SK-N-SH (cell line): ENCODE results near the gene PSD2. TPM values are rescaled to one million over a fixed set of nuclear protein-coding genes. Genes with fewer than 3 reads are reported as not detected.

ENCODE experiments used
- CTCF ChIA-PET: fragments of 300-600, 350-600 bp; formaldehyde crosslinking; extraction: SDS; loops from one replicate; lab custom pipeline; 2021; lab: Yijun Ruan, JAX
- POLR2A ChIA-PET: fragments of 350-600 bp; sonication (Branson Sonifier 250); formaldehyde crosslinking; extraction: SDS; loops from one replicate; lab custom pipeline; 2020; ENCODE audit warnings: antibody characterized with exemption, inconsistent platforms; lab: Yijun Ruan, JAX
- DNase-seq: peaks from one replicate; pipeline ENCODE4 v3.0.0; 2012
- H2AFZ ChIP-seq: fragments of 200-600 bp; sonication (generic); 2 replicates; pipeline ENCODE4 v1.8.1; 2016; ENCODE audit warnings: antibody characterized with exemption, mild to moderate bottlenecking, low read depth
- H3F3A ChIP-seq: fragments of 200-600 bp; sonication (generic); replicated peaks from 2 replicates; pipeline ENCODE3; 2016; ENCODE audit warnings: antibody characterized with exemption, mild to moderate bottlenecking; ENCODE audit not compliant: insufficient read depth
- H3K27ac ChIP-seq, 2 experiments: fragments of 200-500 bp in 1 of 2; fragments of 200-600 bp in 1 of 2; sonication (Bioruptor generic) in 1 of 2; sonication (generic), shearing (Covaris generic) in 1 of 2; 2 replicates each; pipeline versions ENCODE4 v1.5.1 to v1.6.1; 2014 to 2016; ENCODE audit warnings: low read depth in 2 of 2, inconsistent platforms in 1 of 2, low read length in 1 of 2, mild to moderate bottlenecking in 1 of 2, mixed read lengths in 1 of 2
- H3K27me3 ChIP-seq: fragments of 200-600 bp; sonication (generic), shearing (Covaris generic); 2 replicates; pipeline ENCODE4 v1.6.1; 2016; ENCODE audit warnings: mixed run types; ENCODE audit not compliant: insufficient read depth
- H3K36me3 ChIP-seq, 2 experiments: fragments of 200-500 bp in 1 of 2; fragments of 200-600 bp in 1 of 2; sonication (Bioruptor generic) in 1 of 2; sonication (generic) in 1 of 2; replicated peaks in 1 of 2; 2 replicates each; pipeline versions ENCODE3 to v1.5.1; 2014 to 2016; ENCODE audit warnings: low read length in 1 of 2, mild to moderate bottlenecking in 1 of 2; ENCODE audit not compliant: insufficient read depth in 2 of 2, control insufficient read depth in 1 of 2
- H3K4me1 ChIP-seq, 2 experiments: fragments of 200-500 bp in 1 of 2; fragments of 200-600 bp in 1 of 2; sonication (Bioruptor generic) in 1 of 2; sonication (generic), shearing (Covaris generic) in 1 of 2; 2 replicates each; pipeline versions ENCODE4 v1.5.1 to v1.6.1; 2014 to 2016; ENCODE audit warnings: low read depth in 1 of 2, low read length in 1 of 2, mixed run types in 1 of 2; ENCODE audit not compliant: insufficient read depth in 2 of 2, control insufficient read depth in 1 of 2
- H3K4me2 ChIP-seq: fragments of 200-600 bp; sonication (generic), shearing (Covaris generic); 2 replicates; pipeline ENCODE4 v1.6.1; 2017; ENCODE audit warnings: mixed run types
- H3K4me3 ChIP-seq, 2 experiments: fragments of 200-500 bp in 1 of 2; fragments of 200-600 bp in 1 of 2; sonication (Bioruptor generic) in 1 of 2; sonication (generic), shearing (Covaris generic) in 1 of 2; 2 replicates each; pipeline versions ENCODE4 v1.5.1 to v1.8.1; 2014 to 2016; ENCODE audit warnings: low read depth in 2 of 2, inconsistent platforms in 1 of 2, low read length in 1 of 2, mild to moderate bottlenecking in 1 of 2, mixed read lengths in 1 of 2, moderate library complexity in 1 of 2
- H3K79me2 ChIP-seq: fragments of 200-600 bp; sonication (generic); 2 replicates; pipeline ENCODE4 v1.8.1; 2017; ENCODE audit warnings: mild to moderate bottlenecking; ENCODE audit not compliant: insufficient read depth
- H3K9ac ChIP-seq: fragments of 200-600 bp; sonication (generic); 2 replicates; pipeline ENCODE4 v1.6.1; 2017; ENCODE audit warnings: mixed run types
- H3K9me2 ChIP-seq: fragments of 200-600 bp; sonication (generic); 2 replicates; pipeline ENCODE4 v1.6.1; 2017; ENCODE audit warnings: mixed run types
- H3K9me3 ChIP-seq: fragments of 200-600 bp; sonication (generic); 2 replicates; pipeline ENCODE4 v1.6.1; 2017; ENCODE audit warnings: mixed run types, mild to moderate bottlenecking, moderate library complexity
- H4K20me1 ChIP-seq: fragments of 200-600 bp; sonication (generic); 2 replicates; pipeline ENCODE4 v1.6.1; 2017; ENCODE audit warnings: mild to moderate bottlenecking, mixed run types; ENCODE audit not compliant: insufficient read depth
- CHD2 ChIP-seq: fragments of 150-350 bp; IDR thresholded peaks from 2 replicates; pipeline ENCODE4 v1.6.1; 2018; ENCODE audit warnings: low read length; ENCODE audit not compliant: partially characterized antibody
- EP300 ChIP-seq, 2 experiments: IDR thresholded peaks; 2 replicates each; pipeline versions ENCODE4 v1.4.0 to v1.6.1; 2012; ENCODE audit warnings: borderline replicate concordance in 1 of 2, low read depth in 1 of 2, low read length in 1 of 2
- EZH2phosphoT487 ChIP-seq: fragments of 200-600 bp; sonication (generic); IDR thresholded peaks from 2 replicates; pipeline ENCODE4 v1.6.1; 2017; ENCODE audit warnings: low read depth, mixed run types, mild to moderate bottlenecking, antibody characterized with exemption, moderate library complexity, borderline replicate concordance
- FOSL2 ChIP-seq: IDR thresholded peaks from 2 replicates; pipeline ENCODE4 v1.4.0; 2012; ENCODE audit warnings: low read depth, mild to moderate bottlenecking, moderate library complexity, borderline replicate concordance
- GABPA ChIP-seq: IDR thresholded peaks from 2 replicates; pipeline ENCODE4 v1.4.0; 2012; ENCODE audit warnings: low read depth, mild to moderate bottlenecking
- GATA2 ChIP-seq: sonication (generic); formaldehyde crosslinking; IDR thresholded peaks from 2 replicates; pipeline ENCODE4 v1.5.0; 2020; ENCODE audit warnings: mild to moderate bottlenecking, missing genetic modification reagents
- MEF2A ChIP-seq: IDR thresholded peaks from 2 replicates; pipeline ENCODE4 v1.4.0; 2012; ENCODE audit warnings: low read depth, borderline replicate concordance
- MXI1 ChIP-seq: IDR thresholded peaks from 2 replicates; pipeline ENCODE4 v1.6.1; 2012; ENCODE audit warnings: mild to moderate bottlenecking, low read depth, low read length, improper control_type of control experiment
- NFIC ChIP-seq: IDR thresholded peaks from 2 replicates; pipeline ENCODE4 v1.4.0; 2012; ENCODE audit warnings: borderline replicate concordance
- POLR2AphosphoS5 ChIP-seq: IDR thresholded peaks from 2 replicates; pipeline ENCODE4 v1.6.1; 2012; ENCODE audit warnings: low read depth, low read length
- RAD21 ChIP-seq: IDR thresholded peaks from 2 replicates; pipeline ENCODE4 v1.6.1; 2012; ENCODE audit warnings: mild to moderate bottlenecking, low read length
- RCOR1 ChIP-seq: fragments of 150-350 bp; IDR thresholded peaks from 2 replicates; pipeline ENCODE4 v1.6.1; 2017; ENCODE audit warnings: antibody characterized with exemption, low read length
- RFX5 ChIP-seq: IDR thresholded peaks from 2 replicates; pipeline ENCODE4 v1.6.1; 2012; ENCODE audit warnings: mild to moderate bottlenecking, improper control_type of control experiment, low read length
- SIN3A ChIP-seq: IDR thresholded peaks from 2 replicates; pipeline ENCODE4 v1.6.1; 2012; ENCODE audit warnings: low read depth, mild to moderate bottlenecking, low read length, moderate library complexity, borderline replicate concordance
- TCF12 ChIP-seq: IDR thresholded peaks from 2 replicates; pipeline ENCODE4 v1.4.0; 2012
- TEAD4 ChIP-seq: IDR thresholded peaks from 2 replicates; pipeline ENCODE4 v1.4.0; 2012; ENCODE audit warnings: mild to moderate bottlenecking, borderline replicate concordance; ENCODE audit not compliant: insufficient read depth
- USF1 ChIP-seq: IDR thresholded peaks from 2 replicates; pipeline ENCODE4 v1.4.0; 2012; ENCODE audit warnings: low read depth, borderline replicate concordance
- YY1 ChIP-seq: IDR thresholded peaks from 2 replicates; pipeline ENCODE4 v1.4.0; 2012; ENCODE audit warnings: low read depth, mild to moderate bottlenecking
- WGBS: methylation state at CpG from one replicate; pipeline ENCODE4 v1.1.6; 2017; ENCODE audit warnings: low lambda C conversion rate; 5-methylcytosine and 5-hydroxymethylcytosine counted together
- polyA plus RNA-seq, 3 experiments: library from polyadenylated mRNA; depleted of rRNA; stranded (reverse); fragments of >200 nt; gene quantifications; 2 replicates each; pipeline ENCODE4 v1.2.3, GENCODE V29; 2012
- TF ChIP-seq, protein P1 (sequence below): fragments of 150-350 bp; IDR thresholded peaks from 2 replicates; pipeline ENCODE4 v1.6.1; 2017; ENCODE audit warnings: antibody characterized with exemption, low read length, low read depth, borderline replicate concordance
- TF ChIP-seq, protein P2 (sequence below): IDR thresholded peaks from 2 replicates; pipeline ENCODE4; 2012
- TF ChIP-seq, protein P3 (sequence below): IDR thresholded peaks from 2 replicates; pipeline ENCODE4 v1.6.1; 2012; ENCODE audit warnings: mild to moderate bottlenecking, low read depth, low read length, moderate library complexity

Gene PSD2
- polyA plus RNA-seq, 1 of the 3 experiments (the other 2 are of a cell fraction): 0.15 TPM

DNA sequence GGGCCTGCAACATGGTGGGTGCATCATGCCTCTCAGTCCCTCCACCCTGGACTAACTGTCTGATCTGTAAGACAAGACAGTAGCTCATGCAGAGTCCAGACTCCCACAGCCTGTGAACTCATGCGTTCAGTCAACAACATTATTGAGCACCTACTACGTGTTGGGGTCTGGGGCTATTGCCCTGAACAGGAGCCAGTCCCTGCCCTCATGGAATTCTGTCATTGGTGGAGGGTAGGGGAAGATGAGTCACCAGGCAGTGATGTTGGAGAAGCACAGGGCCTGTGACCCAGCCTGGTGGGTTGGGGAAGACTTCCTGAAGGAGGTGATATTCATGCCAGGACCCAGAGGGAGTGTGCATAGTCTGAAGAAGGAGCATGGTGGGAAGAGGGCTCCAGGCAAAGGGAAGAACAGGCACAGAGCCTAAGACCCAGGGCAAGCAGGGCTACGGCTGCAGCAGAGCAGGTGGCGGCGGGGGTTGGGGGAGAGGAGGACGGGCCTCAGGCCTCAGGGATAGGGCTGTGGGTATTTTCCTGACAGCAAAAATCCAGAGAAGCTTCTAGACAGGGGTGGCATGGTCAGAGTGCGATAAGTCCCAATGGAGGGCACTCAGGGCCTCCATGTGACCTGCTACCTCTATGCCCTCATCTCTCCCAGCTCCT lies 26.7 kb upstream of the PSD2 start:
- Histone ChIP-seq H3K79me2 (no peaks in the 10 kb centered on the region), H3K27me3 (no peaks in the 10 kb centered on the region), H3F3A (no peaks in the 10 kb centered on the region), H3K9me3 (no peaks in the 10 kb centered on the region), H4K20me1 (no peaks in the 10 kb centered on the region), H3K27ac (no peak overlapping the region), H3K9ac (no peak overlapping the region), H2AFZ (no peak overlapping the region), H3K4me1 (peaks cover 0 to 17% of the 10 kb centered on the region in 2 experiments; a peak in 1 of 4 replicates), H3K36me3 (no peaks in the 10 kb centered on the region), H3K4me2 (no peak overlapping the region), H3K9me2 (no peaks in the 10 kb centered on the region), H3K4me3 (no peak overlapping the region)
- ChIA-PET POLR2A (interaction anchor here (0.7 kb wide), 1 partner anchor 9 kb away, joined by 3 read pairs; no protein-coding TSS in a partner anchor), CTCF (interaction anchor here (1.7 to 23.1 kb wide), 7 partner anchors 7 to 200 kb away, joined by 6 to 627 read pairs (median 79); no protein-coding TSS in a partner anchor)
- WGBS: 96% methylated on average over 5 of the region's 7 CpGs
- TF ChIP-seq RFX5 (no peak), EP300 (IDR thresholded peaks at IDR 0.05; ENCODE audit: borderline replicate concordance in 1 of 2, low read depth in 1 of 2, low read length in 1 of 2) (no peak), USF1 (no peak), CHD2 (no peak), GABPA (no peak), TCF12 (no peak), EZH2phosphoT487 (no peak), RAD21 (no peak), TEAD4 (no peak), MEF2A (no peak)
- TF ChIP-seq, protein P1, sequence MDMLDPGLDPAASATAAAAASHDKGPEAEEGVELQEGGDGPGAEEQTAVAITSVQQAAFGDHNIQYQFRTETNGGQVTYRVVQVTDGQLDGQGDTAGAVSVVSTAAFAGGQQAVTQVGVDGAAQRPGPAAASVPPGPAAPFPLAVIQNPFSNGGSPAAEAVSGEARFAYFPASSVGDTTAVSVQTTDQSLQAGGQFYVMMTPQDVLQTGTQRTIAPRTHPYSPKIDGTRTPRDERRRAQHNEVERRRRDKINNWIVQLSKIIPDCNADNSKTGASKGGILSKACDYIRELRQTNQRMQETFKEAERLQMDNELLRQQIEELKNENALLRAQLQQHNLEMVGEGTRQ: no peak
- TF ChIP-seq, protein P2, sequence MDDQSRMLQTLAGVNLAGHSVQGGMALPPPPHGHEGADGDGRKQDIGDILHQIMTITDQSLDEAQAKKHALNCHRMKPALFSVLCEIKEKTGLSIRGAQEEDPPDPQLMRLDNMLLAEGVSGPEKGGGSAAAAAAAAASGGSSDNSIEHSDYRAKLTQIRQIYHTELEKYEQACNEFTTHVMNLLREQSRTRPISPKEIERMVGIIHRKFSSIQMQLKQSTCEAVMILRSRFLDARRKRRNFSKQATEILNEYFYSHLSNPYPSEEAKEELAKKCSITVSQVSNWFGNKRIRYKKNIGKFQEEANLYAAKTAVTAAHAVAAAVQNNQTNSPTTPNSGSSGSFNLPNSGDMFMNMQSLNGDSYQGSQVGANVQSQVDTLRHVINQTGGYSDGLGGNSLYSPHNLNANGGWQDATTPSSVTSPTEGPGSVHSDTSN: no peak
- no peak for DNase-seq

DNA sequence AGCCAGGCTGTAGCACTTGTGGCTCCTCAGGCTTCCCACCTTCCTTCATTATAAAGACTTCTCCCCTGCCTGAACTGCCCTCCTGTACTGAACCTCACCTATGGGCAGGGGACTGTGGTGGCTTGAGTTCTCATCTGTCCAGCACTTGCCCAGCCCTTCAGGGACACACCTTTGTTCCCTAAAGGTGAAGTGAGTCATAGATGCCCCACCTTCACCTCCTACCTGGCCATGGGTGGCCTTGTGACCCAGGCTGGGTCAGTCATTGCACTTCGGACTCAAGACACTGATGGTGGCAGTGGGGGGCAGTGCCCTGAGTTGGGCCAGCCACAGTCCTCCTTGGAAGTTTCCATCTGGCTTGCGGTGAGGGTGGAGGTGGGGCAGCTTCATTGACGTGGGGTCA lies 26.1 kb upstream of the PSD2 start:
- Histone ChIP-seq H3K9ac (no peak overlapping the region), H3F3A (no peaks in the 10 kb centered on the region), H3K27me3 (no peaks in the 10 kb centered on the region), H3K79me2 (no peaks in the 10 kb centered on the region), H3K4me3 (no peak overlapping the region), H3K4me1 (peaks cover 0 to 12% of the 10 kb centered on the region in 2 experiments; a peak in 1 of 4 replicates), H2AFZ (no peak overlapping the region), H3K4me2 (no peak overlapping the region)
- POLR2A ChIA-PET: no interaction called here
- CTCF ChIA-PET: interaction anchor here (2.2 to 23.1 kb wide), 6 partner anchors 7 to 200 kb away, joined by 6 to 627 read pairs (median 88); no protein-coding TSS in a partner anchor
- DNase-seq: no peak
- WGBS: 88% methylated on average over 3 of the region's 3 CpGs
- no peak for TF ChIP-seq TEAD4
- no peak for TF ChIP-seq YY1
- TF ChIP-seq MXI1: no peak
- TF ChIP-seq NFIC: no peak
- no peak for TF ChIP-seq RAD21
- no peak for TF ChIP-seq CHD2
- no peak for TF ChIP-seq POLR2AphosphoS5
- TF ChIP-seq FOSL2: no peak
- no peak for TF ChIP-seq EZH2phosphoT487
- no peak for TF ChIP-seq RCOR1
- TF ChIP-seq GATA2 (CRISPR knock-in tag): no peak
- no peak for TF ChIP-seq MEF2A
- no peak for TF ChIP-seq SIN3A
- TF ChIP-seq, protein P3, sequence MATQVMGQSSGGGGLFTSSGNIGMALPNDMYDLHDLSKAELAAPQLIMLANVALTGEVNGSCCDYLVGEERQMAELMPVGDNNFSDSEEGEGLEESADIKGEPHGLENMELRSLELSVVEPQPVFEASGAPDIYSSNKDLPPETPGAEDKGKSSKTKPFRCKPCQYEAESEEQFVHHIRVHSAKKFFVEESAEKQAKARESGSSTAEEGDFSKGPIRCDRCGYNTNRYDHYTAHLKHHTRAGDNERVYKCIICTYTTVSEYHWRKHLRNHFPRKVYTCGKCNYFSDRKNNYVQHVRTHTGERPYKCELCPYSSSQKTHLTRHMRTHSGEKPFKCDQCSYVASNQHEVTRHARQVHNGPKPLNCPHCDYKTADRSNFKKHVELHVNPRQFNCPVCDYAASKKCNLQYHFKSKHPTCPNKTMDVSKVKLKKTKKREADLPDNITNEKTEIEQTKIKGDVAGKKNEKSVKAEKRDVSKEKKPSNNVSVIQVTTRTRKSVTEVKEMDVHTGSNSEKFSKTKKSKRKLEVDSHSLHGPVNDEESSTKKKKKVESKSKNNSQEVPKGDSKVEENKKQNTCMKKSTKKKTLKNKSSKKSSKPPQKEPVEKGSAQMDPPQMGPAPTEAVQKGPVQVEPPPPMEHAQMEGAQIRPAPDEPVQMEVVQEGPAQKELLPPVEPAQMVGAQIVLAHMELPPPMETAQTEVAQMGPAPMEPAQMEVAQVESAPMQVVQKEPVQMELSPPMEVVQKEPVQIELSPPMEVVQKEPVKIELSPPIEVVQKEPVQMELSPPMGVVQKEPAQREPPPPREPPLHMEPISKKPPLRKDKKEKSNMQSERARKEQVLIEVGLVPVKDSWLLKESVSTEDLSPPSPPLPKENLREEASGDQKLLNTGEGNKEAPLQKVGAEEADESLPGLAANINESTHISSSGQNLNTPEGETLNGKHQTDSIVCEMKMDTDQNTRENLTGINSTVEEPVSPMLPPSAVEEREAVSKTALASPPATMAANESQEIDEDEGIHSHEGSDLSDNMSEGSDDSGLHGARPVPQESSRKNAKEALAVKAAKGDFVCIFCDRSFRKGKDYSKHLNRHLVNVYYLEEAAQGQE: no peak
- TF ChIP-seq, all 33 proteins: peak for 0
- Histone ChIP-seq H3K9me2 (no peaks in the 10 kb centered on the region), H3K9me3 (no peaks in the 10 kb centered on the region), H4K20me1 (no peaks in the 10 kb centered on the region), H3K36me3 (no peaks in the 10 kb centered on the region), H3K27ac (no peak overlapping the region)
